ENCODE measurements around the gene PANK3.

- no peak for TF ChIP-seq POLR2AphosphoS5 (IDR thresholded peaks at IDR 0.05; ENCODE audit: low read depth, low read length)
- no peak for TF ChIP-seq POLR2A (IDR thresholded peaks at IDR 0.05; ENCODE audit: low read depth, low read length)
- TF ChIP-seq TAF1 (IDR thresholded peaks at IDR 0.05; ENCODE audit: borderline replicate concordance, low read depth, low read length) = no peak
Observed at GRCh38 chr5:168529374-168530234, 49.6 kb downstream of the PANK3 start.

All from GM12892 (cell line).